HuH-7.5 (cell line): ENCODE measurements around the gene STX18.
A peak's percentile ranks its signal among the peaks of the same experiment; 100 is the strongest.
"Not testable (repeated sequence)": the region's sequence is repeated elsewhere in the genome, so short reads cannot be mapped to it uniquely, and the experiment has no call there.

ENCODE experiments used
- DNase-seq: peaks from one replicate; pipeline ENCODE4 v3.0.0; 2011; ENCODE audit warnings: low spot score

Gene STX18

DNA sequence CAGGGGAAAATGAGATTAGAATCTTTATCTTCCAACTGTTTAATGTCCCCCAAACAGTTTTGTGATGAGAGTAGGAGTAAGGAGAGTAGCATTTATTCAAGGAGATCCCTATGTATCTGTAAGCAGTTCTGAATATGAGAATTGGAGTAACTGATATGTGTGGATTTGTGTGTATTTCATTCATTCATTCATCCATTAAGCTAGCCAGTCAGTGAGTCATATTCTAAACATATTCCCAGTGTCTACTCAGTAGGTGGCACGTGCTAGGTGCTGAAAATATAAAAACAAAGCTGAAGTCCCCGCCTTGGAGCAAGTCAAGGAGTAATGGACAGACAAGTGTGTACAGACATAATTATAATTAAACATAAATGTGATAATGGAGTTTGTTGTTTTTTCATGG lies 12.4 kb upstream of the STX18 start:
- no peak for DNase-seq

DNA sequence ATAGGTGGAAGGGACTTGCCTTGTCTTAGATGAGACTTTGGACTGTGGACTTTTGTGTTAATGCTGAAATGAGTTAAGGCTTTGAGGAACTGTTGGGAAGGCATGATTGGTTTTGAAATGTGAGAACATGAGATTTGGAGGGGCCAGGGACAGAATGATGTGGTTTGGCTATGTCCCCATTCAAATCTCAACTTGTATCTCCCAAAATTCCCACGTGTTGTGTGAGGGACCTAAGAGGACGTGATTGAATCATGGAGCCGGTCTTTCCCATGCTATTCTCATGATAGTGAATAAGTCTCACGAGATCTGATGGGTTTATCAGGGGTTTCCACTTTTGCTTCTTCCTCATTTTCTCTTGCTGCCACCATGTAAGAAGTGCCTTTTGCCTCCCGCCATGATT lies 10.2 kb upstream of the STX18 start:
- not testable (repeated sequence) for DNase-seq

DNA sequence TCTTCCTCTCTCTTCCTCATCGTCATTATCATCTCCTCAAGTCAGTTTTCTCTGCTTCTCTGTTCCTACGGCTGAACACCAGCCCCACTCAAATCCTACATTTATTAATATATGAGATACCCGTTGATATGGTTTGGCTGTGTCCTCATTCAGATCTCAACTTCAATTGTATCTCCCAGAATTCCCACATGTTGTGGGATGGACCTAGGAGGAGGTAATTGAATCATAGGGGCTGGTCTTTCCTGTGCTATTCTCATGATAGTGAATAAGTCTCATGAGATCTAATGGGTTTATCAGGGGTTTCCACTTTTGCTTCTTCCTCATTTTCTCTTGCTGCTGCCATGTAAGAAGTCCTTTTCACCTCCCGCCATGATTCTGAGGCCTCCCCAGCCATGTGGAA lies 8.3 kb upstream of the STX18 start:
- DNase-seq = not testable (repeated sequence)

DNA sequence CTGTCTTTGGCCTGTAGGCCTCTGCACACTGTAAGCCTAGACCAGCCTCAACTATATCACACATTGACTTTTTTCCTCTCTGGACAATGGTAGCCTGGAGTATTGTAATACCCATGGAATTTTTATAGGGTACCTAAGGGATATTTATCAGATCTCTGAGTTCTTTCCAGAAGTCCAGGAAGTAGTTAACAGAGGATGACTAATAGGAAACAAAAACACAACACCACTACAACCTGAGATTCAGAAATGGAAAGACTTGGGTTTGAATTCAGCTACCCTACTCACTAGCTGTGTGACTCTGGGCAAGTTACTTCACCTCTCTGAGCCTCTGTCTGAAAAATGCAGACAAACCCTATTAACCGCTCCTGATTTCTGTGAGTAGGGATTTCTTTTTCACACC lies 7.7 kb upstream of the STX18 start:
- no peak for DNase-seq

DNA sequence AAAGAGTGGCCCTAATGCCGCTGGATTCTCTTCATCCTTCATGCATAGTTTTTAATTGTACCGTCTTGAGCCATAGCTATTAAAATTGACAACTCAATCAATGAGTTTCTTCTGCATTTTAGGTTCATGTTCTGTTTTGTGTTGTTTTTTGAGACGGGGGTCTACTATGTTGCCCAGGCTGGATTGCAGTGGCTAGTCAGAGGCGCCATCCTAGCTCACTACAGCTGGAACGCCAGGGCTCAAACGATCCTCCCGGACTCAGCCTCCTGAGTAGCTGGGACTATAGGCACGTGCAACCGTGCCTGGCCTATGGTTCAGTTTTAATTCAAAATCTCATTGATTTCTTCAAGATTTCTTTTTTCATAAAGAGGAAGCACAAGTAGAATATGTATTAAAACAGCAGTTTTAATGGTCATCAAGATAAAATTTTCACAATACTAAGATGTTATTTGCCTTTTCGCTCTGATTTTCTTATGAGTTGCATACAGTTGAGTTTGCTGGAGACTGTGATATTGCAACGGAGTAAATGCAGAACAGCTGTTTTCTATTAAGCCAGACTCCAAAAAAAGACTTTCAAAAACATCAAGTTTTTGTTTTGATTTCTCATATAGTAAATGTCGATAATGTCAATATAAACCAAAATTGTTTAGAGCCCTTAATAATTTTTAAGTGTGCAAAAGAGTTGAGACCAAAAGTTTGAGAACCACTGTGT lies 1.1 kb upstream of the STX18 start:
- no peak for DNase-seq

DNA sequence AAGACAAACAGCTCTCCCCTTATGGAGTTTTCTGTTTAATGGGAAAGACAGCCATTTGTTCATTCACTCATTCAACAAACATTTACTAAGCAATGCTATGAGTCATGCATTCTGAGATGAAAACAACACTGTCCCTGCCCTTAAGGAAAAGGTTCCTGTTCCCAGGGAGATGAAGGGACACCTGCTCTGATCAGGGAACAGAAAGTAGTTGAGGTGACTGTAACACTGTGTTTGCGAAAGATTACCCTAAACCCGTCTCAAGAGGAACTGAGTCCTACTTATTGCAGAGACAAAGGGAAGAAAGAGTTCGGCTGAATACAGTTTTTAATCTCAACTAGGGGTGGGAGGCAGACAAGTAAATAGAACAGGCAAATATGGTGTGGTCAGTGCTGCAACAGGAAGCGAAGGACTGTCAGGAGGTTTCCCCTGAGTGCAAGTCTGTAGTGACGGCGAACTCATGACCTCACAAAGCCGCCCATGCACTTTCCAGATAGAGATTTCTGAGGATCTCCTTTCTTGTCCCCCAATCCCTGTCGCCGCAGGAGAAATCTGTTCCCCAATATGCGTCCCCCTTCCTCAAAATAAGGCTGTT lies 712 bp downstream of the STX18 start:
- DNase-seq = peak; percentile 33

DNA sequence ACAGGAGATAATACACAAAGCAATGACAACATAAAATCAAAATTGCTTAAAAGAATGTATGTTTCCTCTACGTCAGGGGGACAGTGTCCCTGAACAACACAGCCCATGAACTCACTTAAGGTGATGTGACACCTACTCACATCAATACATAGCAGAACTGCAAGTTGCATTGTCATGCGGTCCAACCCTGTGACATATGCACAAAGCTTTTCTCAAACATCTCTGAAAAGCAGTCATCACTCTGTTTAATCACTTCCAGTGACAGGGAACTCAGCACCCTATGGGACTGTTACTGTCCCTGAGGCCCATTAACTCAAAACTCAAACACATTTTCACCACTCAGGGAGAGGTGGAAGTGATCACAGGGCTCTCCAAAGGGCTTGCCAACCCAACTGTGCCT lies 2.4 kb downstream of the STX18 start:
- no peak for DNase-seq

DNA sequence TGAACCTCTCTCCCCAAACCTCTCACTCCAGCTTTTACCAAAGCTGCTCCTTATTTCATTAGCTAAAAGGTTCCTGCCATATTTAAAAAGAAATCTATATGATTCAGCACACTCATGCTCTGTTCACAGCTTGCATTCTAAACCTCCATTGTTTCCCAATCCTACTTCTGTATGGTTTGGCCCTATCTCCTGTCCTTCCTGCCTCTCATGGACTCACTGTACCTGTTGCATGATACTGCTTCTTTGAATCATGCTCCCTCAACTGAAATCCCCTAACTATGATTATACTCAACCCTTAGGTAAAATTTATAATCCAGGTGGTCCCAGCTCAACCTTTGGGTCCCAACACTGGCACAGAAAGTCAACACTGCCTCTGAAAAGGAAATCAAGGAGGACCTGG lies 6.3 kb downstream of the STX18 start:
- no peak for DNase-seq

DNA sequence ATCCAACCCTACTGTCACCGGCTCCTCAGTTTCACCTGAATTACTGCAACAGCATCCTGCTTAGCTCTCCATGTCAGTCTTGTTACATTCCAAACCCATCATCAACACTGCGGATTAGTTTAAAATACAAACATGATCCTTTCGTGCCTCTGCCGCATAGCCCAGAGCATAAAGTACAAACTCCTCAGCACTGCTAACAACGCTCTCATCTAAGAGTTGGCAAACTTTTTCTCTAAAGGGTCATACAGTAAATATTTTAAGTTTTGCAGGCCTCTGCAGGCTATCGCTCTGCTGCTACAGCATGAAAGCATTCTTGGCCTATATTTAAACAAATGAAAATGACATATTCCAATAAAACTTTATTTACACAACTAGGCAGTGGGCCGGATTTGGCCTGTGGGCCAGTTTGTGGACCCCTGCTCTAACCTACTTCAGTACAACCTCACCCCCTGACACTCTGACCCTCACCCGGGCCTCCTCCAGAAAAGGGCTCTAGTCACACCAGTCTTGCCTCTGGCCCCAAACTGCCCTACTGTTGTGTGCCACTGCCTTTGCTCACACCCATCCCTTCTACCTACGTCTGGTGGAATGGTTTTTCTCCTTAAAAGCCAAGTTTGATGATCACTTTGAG lies 7.2 kb downstream of the STX18 start:
- no peak for DNase-seq

DNA sequence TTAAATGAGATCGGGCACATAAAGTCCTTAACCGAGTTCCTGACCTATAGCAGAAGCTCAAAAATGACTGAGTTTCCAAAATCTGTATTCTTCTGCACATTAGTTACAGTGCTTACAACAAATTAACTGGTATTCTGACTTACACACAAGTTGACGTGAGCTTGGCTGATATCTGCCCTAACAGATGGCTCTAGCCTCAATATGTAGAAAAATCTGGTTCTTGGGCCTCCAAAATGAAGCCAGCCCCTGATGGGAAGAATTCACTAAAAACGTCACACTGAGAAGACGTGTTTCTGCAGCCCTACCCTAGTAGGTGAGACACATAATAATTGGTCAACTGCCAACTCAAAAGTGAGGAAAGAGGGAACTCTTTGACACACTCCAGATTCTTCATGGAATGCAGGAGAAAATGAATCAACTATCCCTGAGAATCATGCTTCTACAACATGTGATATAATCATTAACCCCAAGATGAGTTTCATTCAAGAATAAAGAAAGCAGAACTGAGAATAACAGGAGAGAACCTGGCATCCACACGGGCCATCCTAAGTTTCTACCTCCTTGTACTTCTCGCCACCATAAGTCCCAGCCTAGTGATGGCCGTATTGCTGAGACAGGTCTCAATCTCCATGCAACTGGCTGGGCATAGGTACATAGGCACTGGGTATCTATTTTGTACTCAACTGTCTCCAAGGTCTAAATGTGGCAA lies 8.2 kb downstream of the STX18 start:
- no peak for DNase-seq

DNA sequence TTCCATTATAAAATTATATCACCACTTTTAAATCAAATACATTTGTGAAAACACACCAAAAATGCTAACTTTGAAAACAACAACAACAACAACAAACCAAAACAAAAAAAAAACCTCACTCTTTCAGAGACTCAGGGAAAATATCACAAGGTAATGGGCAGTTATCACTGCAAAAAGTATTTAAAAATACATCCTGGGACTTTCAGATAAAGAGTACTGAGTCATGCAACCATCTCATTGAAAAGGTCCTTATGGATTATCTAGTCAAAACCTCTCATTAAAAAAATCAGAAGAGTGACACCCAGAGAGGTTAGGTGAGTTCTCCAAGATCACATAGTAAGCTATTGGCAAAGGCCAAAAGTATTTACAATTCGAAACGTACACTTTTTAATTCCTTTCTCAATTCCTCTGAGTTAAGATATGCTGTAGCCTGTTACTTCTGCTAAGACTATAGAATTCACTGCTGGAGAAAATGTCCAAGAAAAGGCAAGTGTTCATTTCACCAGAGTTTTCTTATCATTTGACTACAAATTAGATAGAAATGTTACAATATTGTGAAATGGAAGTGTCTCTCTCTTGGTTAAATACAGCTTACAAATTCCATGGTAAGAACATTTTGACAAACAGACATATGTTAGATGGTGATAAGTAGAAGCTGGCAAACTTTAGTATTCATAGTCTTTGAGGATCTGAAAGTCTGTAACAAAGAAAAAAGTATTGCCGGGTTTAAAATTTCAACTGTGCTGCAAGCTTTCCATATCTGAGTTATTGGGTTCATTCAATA lies 9.3 kb downstream of the STX18 start:
- DNase-seq = no peak

DNA sequence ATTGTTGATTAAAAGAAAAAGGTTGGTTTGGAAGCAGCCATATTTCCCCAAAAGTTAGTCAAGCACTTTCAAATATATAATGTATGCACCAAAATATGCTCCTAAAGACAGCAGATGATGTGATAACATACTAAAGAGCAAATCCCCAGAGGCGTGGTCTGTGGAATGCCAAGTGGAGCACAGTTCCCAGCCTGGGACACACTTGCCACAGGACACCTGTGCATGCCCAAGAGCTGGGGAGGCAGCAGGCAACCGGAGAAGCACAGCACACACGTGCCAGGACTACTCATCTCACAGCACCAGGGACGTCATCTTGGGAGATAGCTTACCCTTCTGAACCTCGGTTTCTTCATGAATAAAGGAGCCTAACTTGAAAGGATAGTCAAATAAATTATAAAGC lies 12.5 kb downstream of the STX18 start:
- no peak for DNase-seq

DNA sequence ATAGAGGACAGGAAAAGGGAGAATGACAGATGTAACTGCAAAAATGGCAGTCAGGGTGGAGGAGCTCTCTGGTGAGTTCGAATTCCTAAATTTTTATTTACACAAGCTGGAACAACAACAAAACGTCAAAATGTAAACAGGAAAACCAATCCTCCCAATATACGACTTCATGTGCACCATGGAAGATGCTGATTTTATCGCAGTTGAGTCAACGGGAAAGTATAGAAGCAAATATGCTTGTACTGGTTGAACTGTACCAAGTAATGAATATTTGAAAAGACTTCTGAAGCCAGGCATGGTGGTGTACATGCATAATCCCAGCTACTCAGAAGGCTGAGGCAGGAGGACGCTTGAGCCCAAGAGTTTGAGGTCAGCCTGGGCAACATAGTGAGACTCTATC lies 15.4 kb downstream of the STX18 start:
- DNase-seq = no peak

DNA sequence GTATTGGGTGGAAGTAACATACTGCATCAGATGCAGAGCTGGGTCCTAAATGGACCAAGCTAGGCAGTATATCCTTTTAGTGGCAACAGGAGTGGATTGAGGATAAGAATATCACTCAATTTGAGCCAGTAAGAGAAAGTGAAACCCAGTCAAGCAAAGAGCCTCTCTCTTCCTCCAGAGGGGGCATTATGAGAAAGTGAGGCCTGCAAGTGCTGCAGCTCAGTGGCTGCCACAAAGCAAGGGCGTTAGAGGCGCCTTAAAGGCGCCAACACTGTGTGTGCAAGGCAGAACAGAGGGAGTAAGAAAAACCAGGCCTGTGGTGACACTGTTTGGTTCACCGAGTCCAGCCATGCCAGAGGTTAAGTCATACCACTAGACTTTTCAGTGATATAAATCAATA lies 17.5 kb downstream of the STX18 start:
- DNase-seq = no peak

DNA sequence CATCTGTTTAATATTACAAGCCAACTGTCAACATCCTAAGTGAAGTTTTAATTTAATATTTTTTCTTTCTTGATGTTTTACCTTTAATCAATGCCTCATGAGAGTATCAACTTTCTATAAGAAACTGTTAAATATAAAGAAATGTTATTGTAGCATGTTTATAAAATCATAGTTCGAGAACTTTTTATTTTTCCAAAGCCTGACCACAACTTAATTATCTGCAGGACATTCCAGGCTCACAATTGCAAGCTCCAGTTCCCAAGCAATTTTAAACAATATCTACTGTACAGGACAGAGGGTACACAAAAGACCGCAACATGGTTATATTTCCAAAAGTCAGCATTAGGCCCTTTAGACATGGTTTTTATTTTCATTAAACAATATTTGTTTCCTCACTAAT lies 20.1 kb downstream of the STX18 start:
- no peak for DNase-seq

DNA sequence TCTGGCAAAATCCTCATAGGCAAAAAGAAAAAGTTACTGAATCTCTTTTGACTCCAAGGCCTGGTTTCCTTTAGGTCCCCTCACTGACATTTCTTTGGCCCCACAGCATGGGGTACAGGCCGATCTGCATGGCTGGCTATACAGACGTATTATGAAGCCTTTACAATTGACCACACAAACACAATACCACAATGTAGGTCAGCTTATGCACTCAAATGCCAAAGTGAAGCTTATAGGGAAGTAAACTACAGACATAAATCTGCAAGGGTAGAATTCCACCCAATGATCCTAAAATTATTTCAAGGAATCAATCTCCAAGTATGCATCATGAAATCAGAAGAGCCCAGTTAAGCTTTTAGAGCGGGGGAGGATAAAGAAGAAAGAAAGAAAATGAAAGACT lies 20.7 kb downstream of the STX18 start:
- DNase-seq = no peak

DNA sequence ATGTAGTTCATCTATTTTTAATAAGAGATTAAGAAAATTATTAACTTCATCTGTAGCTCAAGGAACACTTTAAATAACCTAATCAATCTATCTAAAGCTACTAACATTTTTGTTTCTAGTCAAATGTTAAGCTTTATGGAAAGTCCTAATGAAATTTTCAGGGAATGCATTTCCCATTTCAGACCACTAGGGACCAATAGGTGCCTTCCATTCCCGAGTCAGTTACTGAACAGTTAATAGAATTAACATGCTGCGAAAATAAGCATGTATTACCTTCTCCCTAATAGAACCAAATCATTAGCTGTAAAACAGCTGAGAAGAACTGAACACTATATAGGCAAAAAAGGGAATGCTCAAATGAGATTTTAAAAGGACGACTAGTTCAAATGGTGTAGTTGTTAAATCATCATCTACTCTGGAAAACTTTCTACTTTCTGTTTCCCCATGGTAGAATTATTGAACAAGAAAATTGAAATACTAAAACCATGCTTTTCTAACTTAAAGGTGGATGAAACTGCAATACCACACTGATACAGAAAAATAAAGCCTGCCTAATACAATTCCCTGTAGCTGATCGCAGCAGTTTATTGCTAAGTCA lies 22.5 kb downstream of the STX18 start:
- no peak for DNase-seq

DNA sequence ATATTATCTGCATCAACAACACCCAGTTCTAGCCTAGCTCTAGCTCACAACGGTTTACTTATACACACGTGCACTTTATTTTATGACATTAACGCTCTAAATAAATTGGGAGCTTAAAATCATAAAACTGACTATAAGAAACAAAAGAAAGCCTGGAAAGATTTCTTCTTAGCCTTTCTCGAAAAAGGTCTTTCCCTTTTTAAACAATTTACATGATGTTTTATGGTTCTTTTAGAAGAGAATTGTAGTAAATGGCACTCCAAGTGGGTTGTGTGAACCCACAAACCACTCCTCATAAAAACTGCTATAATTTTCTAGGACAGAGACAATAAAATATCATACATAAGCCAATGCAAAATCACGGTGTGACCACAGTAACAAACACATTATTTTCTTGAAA lies 23.1 kb downstream of the STX18 start:
- DNase-seq = no peak

DNA sequence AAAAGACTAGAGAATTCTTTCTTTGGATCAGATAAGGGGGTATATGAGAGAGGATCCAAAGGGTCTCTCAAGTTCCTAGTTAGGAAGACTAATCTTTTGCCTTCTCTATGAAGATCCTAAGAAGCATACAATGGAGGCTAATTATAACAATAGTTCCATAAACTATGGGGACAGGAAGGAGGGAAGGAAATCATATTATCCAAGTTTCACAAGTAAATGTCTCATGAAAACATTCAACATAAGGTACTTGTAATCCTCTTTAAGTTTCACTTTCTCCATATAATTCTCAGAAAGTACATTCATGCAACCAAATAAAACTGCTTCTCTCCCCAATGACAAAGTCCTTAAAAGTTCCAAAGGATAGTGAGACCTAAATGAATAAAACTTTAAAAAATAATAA lies 27.1 kb downstream of the STX18 start:
- no peak for DNase-seq

DNA sequence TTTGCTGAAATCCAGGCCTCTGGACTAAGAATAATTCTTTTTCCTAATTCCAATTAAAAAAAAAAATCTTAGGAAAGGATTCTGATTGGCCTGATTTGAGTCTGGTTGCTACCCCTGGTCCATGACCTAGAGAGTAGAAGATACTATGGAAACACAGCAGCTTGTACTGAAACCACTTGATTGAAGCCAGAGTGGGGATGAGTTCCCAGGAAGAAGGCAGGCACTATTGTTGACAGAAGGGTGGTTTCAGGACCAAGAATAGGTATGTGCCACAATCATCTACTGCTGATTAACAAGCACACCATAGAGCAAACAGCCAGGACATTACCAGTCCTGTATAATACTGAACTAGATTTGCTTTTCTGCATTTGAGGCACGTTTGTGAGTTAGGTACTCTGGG lies 29.6 kb downstream of the STX18 start:
- DNase-seq = no peak

DNA sequence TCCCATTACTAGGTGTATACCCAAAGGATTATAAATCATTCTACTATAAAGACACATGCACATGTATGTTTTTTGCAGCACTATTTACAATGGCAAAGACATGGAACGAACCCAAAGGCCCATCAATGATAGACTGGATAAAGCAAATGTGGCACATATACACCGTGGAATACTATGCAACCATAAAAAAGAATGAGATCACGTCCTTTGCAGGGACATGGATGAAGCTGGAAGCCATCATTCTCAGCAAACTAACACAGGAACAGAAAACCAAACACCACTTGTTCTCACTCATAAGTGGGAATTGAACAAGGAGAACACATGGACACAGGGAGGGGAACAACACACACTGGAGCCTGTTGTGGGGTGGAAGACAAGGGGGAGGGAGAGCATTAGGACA lies 31.2 kb downstream of the STX18 start:
- not testable (repeated sequence) for DNase-seq

DNA sequence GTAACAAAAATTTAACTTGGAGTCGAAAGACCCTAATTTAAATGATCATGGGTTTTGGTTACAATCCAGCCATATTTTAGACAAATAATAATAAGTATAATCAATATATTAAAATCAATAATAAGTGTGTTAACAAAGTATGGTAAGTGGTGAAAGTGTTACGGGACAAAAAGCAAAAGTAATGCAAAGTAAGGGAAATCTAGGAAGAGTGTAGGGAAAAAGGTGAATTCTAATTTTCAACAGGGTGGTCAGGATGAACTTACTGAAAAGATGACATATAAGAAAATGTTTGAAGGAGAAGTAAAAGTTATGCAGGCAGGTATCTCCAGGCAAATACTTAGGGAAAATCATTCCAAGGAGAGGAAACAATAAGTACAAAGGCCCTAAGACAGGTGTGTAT lies 32.3 kb downstream of the STX18 start:
- DNase-seq = no peak
